Measurements from ENCODE around the gene PTPRE. TPM values are rescaled to one million over a fixed set of nuclear protein-coding genes. Genes with fewer than 3 reads are reported as not detected.

PTPRE gene
- total RNA-seq, 1 experiment from 2014 or later = 0.50 TPM

DNA sequence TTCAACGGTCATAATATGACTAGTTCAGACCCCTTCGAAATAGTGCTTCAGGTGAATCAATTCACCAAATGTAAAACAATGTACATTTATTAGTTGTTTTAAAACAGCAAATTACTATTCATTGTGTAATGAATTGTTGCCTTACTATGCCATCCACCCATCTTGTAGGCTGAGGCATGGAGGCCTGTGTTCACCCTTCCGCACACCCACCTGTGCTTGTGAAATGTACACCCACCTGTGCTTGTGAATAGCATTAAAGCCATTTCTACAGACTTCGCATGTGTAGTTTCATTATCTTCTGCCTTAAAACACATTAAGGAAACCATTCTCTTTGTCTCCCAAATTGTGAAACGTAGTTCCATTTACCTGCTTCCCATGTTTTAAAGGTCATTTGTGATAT, 31.0 kb upstream of the PTPRE start:
- H3K27ac Mint-ChIP-seq (ENCODE audit: unreplicated experiment) = no peak overlapping the region
- no peak overlapping the region for H3K4me3 ChIP-seq (ENCODE audit: low read depth, low read length)
- H3K36me3 ChIP-seq (ENCODE audit: control insufficient read depth, insufficient read depth, low read length) = no peaks in the 10 kb centered on the region
- no peaks in the 10 kb centered on the region for H3K27me3 ChIP-seq (replicated peaks; ENCODE audit: control insufficient read depth, insufficient read depth, low read length)
- H3K36me3 Mint-ChIP-seq (ENCODE audit: insufficient read depth, unreplicated experiment) = no peaks in the 10 kb centered on the region
- H3K9me3 Mint-ChIP-seq (ENCODE audit: unreplicated experiment) = no peaks in the 10 kb centered on the region
- intact Hi-C loops (cut with micrococcal nuclease; ENCODE audit: unreplicated experiment) = no loop called here
- H3K4me1 Mint-ChIP-seq (ENCODE audit: low read depth, unreplicated experiment) = peaks cover 6% of the 10 kb centered on the region
- ChIA-PET POLR2A (no interaction called here), CTCF (no interaction called here)
- H3K27me3 Mint-ChIP-seq (ENCODE audit: insufficient read depth, unreplicated experiment) = no peaks in the 10 kb centered on the region
- DNase-seq = no peak
- H3K4me1 ChIP-seq = peaks cover 6% of the 10 kb centered on the region; the same call in 1 of the 2 replicates
- no TSS peak for BruUV-seq (replicated peaks)
- no peaks in the 10 kb centered on the region for H3K9me3 ChIP-seq
- no peak for TF ChIP-seq CTCF (IDR thresholded peaks at IDR 0.05; ENCODE audit: insufficient read depth in 1 of 2, low read depth in 1 of 2, low read length in 1 of 2, severe bottlenecking in 1 of 2, unreplicated experiment in 1 of 2)
- no peak overlapping the region for H3K4me3 Mint-ChIP-seq (ENCODE audit: unreplicated experiment)

DNA sequence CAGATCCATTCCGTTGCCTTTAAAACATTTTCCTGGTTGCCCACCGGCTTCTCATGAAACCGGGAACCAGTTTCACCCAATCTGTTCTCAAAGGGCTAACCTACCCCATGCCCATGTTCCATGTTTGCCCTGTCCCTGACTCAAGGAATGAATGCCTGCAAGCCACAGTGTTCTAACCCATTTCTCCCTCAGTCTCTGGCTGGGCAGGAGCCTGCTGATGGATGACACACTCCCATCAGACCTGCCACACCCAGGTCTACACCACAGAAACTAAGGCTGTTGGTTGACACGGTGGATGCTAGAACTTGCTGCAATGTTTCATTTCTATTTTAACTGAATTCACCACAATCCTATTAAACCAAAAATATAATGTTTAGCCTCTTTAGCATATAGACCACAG, 29.8 kb upstream of the PTPRE start:
- no peak for DNase-seq
- TF ChIP-seq CTCF (IDR thresholded peaks at IDR 0.05; ENCODE audit: insufficient read depth in 1 of 2, low read depth in 1 of 2, low read length in 1 of 2, severe bottlenecking in 1 of 2, unreplicated experiment in 1 of 2) = no peak
- Mint-ChIP-seq H3K4me1 (ENCODE audit: low read depth, unreplicated experiment) (peaks cover 6% of the 10 kb centered on the region), H3K9me3 (ENCODE audit: unreplicated experiment) (no peaks in the 10 kb centered on the region), H3K27ac (ENCODE audit: unreplicated experiment) (no peak overlapping the region), H3K4me3 (ENCODE audit: unreplicated experiment) (no peak overlapping the region), H3K36me3 (ENCODE audit: insufficient read depth, unreplicated experiment) (no peaks in the 10 kb centered on the region), H3K27me3 (ENCODE audit: insufficient read depth, unreplicated experiment) (no peaks in the 10 kb centered on the region)
- Histone ChIP-seq H3K27me3 (replicated peaks; ENCODE audit: control insufficient read depth, insufficient read depth, low read length) (no peaks in the 10 kb centered on the region), H3K4me1 (peaks cover 12% of the 10 kb centered on the region), H3K9me3 (no peaks in the 10 kb centered on the region), H3K4me3 (ENCODE audit: low read depth, low read length) (no peak overlapping the region), H3K36me3 (ENCODE audit: control insufficient read depth, insufficient read depth, low read length) (no peaks in the 10 kb centered on the region)
- CTCF ChIA-PET = no interaction called here
- POLR2A ChIA-PET = no interaction called here
- no TSS peak for BruUV-seq (replicated peaks)
- intact Hi-C loops (cut with micrococcal nuclease; ENCODE audit: unreplicated experiment) = no loop called here

- H3K27ac Mint-ChIP-seq (ENCODE audit: unreplicated experiment) = no peak overlapping the region
- DNase-seq = no peak
- TF ChIP-seq CTCF (IDR thresholded peaks at IDR 0.05; ENCODE audit: insufficient read depth in 1 of 2, low read depth in 1 of 2, low read length in 1 of 2, severe bottlenecking in 1 of 2, unreplicated experiment in 1 of 2) = no peak
- H3K9me3 Mint-ChIP-seq (ENCODE audit: unreplicated experiment) = no peaks in the 10 kb centered on the region
- Histone ChIP-seq H3K27me3 (replicated peaks; ENCODE audit: control insufficient read depth, insufficient read depth, low read length) (no peaks in the 10 kb centered on the region), H3K4me1 (peaks cover 11% of the 10 kb centered on the region), H3K4me3 (ENCODE audit: low read depth, low read length) (no peak overlapping the region), H3K36me3 (ENCODE audit: control insufficient read depth, insufficient read depth, low read length) (no peaks in the 10 kb centered on the region), H3K9me3 (no peaks in the 10 kb centered on the region)
- no peaks in the 10 kb centered on the region for H3K36me3 Mint-ChIP-seq (ENCODE audit: insufficient read depth, unreplicated experiment)
- BruUV-seq (replicated peaks) = no TSS peak
- CTCF ChIA-PET = no interaction called here
- POLR2A ChIA-PET = no interaction called here
- no peak overlapping the region for H3K4me3 Mint-ChIP-seq (ENCODE audit: unreplicated experiment)
- H3K27me3 Mint-ChIP-seq (ENCODE audit: insufficient read depth, unreplicated experiment) = no peaks in the 10 kb centered on the region
- peaks cover 2% of the 10 kb centered on the region for H3K4me1 Mint-ChIP-seq (ENCODE audit: low read depth, unreplicated experiment)
- intact Hi-C loops (cut with micrococcal nuclease; ENCODE audit: unreplicated experiment) = no loop called here
Measured at GRCh38 chr10:127877699-127878098, 29.2 kb upstream of the PTPRE start.
